HG02970 (cell line): ENCODE results near the gene ENAH.

Experiments used
- ATAC-seq: cut with Tn5 transposase; IDR thresholded peaks from one replicate; pipeline ENCODE4 v1.9.1; 2021; ENCODE audit warnings: mild to moderate bottlenecking, moderate library complexity, moderate number of reproducible peaks; ENCODE audit not compliant: unreplicated experiment, low FRiP score

Gene ENAH

DNA sequence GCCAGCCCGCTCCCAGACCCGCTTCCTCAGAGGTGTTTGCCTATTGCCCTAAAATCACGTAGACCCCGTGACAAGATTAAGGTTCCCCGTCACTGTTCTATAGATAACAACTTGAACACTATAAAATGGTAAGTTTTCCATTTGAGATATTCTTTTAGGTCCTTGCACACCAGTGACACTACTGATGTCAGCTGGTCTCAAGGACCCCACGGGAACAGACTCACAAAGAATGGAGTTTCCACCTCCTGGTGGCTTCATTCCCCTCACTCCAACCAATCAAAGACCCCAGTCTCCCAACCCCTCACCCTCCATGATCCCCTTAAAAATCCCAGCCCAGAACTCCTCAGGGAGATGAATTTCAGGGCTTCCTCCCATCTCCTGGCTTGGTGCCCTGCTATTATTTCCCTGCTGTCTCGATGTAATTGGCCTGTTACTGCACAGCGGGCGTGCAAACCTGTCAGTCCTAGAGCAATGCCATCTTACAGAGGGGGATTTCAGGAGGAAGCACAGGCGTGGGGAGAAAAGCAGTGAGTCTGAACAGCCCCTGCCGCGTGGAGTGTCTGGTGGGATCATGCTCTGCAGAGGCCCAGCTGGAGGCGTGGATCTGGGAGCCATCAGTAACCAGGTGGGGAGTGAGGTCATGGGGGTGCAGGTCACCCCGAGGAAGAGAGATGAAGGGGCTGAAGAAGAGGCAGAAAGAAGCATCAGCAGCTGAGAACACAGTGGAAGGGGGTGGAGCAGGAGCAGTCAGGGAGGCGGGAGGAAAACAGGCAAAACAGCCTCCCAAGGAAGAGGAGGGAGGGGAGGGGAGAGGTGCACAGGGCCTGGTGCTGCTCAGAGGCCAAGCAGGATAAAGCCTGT is 190.0 kb downstream of the ENAH start:
- no peak for ATAC-seq

DNA sequence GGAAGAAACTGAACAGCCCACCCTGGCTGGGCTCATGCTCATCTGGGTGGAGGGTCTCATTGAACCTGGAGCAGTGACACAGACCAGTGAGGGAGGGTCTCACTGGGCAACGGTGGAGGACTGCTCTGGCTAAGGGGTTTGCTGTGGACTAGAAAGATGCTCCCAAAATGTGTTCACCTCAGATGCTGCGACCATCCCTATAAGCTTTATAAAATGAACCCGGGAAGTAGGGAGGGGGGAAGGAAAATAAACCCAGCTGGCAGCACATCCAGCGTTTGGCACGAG is 190.6 kb downstream of the ENAH start:
- ATAC-seq, result no peak

DNA sequence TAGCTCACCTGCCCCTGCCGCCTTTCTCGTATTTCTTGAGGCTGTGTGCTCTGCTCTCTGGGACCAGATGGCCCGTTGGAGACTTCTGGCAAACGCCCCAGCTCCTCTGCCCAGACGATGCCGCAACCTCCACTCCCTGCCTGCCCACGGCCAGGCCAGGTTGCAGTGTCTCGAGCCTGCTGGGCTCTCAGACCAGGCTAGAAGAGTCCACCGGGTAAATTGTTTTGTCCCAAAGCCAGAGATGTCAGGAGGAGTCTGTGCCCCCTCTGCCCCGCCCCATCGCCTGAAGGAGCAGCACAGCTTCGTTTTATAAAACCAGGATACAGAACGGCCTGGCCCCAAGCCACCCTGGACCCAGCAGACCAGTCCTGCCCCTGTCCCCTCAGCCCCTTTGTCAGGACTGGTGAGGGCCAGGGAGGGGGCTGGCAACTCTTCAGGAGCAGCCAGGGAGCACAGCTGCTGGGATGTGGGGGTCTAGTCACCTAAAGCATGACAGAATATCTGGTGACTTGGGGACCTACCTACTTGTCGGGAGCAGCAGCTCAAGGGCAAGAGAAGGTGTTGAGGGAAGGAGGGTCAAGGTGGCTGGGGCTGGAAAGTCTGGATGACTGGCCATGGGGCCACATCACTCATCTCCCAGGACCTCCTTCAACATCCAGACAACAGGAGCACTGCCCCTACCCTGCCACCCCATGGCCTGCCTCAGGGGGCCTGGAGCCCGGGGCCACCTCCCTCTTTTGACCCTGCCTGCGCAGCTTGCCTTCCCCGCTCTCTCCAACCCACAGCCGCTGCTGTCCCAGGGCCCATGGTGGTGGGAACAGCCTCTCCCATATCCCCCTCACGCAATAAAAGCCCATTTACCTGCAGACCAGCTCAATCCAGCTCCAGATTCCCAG is 191.1 kb downstream of the ENAH start:
- no peak for ATAC-seq

DNA sequence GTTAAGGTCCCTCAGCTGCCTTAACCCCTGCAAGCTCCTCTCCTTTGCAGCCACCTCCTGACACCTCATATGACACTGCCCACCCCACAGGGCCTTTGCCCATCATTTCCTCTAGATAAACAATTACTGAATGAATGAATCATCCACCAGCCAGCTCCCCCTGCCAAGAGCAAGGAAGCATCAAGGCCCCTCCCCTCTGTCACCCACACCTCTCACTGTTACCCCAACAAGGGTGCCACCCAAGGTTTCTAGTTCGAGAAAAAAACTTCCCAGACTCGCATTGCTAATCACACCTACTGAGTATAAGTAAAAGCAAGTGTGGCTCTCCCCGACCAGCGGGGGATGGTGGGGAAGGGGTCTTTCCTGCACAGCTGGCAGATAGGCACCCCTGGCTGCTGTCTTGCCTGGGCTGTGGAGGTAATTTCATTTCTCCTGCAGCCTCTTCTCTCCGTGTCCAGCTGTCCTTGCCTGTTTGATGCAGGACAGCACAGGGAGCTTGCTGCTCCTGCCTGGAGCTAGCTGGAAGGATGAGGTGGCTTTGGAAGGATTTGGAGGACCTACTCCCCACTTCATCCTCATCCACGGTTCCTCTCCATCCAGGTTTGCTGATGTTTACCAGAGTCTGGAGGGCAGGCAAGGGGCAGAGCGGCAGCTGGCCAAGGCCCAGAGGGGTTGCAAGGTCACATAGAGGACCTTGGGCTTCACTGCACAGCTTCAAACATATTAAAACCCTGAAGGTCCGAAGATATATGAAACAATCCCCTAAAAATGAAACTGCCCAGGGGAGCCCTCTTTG is 192.0 kb downstream of the ENAH start:
- ATAC-seq, result no peak

DNA sequence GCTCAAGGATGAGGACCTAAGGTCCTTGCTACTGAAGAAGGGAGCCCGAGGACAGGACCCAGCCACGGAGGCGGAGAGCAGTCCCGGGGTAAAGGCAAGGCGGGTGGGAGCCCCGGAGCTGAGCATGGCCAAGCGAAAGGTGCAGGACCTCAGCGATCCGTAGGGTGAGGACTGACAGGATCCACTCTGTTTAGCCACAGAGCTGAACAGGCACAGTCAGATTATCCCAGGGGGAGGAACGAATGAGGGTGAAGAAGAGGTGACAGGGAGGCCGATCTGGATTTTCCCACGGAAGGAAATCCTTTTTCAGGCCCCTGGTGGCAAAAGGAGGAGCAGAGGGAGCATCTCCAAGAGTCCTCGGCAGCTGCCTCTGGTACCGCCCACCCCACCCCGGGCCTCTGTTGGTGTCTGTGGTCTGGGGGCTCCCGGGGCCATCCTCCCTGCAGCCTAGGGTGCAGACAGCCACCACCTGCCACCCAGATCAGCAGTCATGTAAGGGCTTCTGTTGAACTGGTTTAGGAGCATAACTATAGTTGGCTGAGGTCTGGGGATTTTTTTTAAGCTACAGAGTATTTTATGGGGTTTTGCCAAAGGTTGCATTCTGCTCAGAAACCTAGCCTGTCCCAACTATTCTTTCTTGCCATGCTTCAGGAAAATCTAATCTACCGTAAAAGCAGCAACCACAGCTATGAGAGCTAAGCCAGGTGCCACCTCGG is 192.7 kb downstream of the ENAH start:
- no peak for ATAC-seq

DNA sequence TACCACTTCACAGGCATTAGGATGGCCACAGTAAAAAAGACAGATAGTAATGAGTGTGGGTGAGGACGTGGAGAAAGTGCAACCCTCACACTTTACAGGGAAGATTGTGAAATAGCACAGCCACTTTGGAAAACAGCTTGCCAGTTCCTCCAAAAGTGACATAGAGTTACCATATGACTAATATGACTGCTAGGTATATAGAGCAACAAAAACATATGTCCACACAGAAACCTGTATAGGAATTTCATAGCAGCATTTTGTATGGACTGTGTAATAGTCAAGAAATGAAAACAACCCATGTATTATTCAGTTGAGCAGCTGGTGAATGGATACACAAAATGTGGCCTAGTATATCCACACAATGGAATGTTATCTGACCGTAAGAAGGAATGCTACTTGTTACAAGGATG is 194.7 kb downstream of the ENAH start:
- no peak for ATAC-seq

DNA sequence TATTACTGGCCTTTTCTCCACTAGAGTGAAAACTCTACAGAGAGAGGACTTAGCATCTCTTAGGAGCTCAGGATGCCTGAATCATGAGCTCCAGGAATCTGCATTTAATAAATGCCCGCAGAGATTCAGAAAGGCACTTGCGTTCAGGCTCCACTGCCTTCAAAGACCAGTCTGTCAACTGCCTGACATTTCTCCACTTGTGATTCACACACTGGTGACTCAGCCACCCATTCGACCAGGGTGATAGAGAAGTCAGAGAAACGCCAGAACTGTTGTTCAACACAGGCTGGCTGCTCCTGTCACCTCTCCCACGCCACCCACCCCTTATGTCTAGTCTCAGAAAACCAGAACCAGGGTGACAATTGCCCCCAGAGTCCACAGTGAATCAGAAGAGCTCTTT is 198.2 kb downstream of the ENAH start:
- no peak for ATAC-seq

DNA sequence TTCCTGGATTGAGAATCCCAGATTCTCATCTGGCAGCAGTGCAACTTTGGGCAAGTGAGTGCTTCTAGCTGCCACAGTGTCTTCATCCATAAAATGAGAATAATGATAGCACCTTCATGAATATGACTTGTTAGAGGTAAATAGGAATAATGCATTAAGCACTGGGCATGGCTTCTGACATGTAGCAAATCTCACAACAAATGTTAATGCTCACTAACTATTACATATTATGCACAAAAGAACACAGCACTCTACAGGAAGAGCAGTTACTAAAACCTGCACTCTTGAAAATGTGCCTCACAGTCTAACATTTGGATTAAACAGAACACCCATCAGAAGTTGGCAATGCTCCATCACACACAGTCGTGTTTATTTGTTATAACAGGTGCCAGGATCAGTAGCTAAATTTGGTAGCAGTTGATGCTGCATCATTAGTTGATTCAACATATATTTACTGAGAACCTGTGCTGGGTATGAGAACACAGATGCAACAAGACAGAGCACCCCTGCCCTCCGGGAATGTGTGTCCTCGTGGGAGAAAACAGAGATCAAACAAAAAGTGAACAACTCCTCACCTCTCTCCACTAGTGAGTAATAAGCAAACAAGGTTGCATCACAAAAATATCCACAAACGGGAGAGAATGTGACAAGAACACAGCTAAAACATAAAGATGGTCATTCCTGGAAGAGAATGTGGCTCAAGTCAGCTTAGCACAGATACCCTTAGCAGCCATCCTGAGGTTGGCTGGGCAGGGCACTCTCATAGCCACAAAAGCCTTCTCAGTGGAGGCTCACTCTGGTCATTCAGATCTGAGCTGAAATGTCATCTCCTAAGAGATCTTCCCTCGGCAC is 198.9 kb downstream of the ENAH start:
- no peak for ATAC-seq

DNA sequence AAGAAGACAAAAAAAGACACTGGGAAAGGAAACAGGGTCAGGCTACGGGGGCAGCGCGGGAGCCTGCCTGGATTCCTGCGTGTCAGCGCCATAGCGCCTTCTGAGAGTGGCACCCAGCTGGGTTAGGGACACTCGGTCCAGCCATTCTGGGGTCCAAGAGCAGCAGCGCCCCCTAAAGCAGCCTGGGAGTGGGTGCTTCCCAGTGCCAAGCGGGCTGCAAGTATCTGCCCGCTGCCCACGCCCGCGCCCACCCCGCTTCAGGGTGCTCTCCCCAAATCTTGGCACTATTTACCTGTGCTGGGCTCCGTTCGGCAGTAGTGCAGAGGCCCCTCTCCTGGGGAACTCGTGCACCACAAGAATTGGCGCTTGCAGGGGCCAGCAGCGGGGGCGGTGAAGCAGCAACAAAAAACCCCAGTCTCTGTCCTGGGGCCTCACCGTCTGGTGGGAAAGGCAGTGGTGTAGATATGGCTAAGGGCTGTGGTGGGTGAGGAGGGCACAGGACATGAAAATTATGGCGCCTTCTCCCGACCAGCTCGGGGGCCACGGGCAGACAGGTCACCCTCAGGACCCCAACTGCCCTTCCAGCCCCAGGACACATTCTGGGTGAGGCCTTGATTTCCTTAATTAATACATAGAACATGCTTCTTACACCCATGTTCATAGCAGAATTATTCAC is 200.9 kb downstream of the ENAH start:
- ATAC-seq, result no peak

DNA sequence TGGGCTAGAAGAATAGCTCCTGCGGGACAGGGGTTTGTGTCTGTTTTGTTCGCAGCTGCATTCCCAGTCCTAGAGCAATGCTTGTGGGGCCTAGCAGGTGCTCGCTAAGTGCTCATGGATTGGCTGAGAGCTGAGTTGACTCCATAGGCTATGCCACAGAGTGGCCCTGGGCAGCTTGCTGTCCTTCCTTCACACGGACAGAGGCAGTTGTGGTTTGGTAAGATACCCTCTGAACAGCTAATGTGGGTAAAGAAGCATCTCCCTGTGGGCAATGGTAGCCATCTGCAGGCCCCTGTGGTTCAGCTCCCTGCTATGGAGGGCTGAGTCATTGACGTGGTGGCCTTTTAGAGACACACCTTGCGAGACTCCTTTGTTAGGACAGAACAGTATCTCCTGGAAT is 201.6 kb downstream of the ENAH start:
- ATAC-seq, result no peak

DNA sequence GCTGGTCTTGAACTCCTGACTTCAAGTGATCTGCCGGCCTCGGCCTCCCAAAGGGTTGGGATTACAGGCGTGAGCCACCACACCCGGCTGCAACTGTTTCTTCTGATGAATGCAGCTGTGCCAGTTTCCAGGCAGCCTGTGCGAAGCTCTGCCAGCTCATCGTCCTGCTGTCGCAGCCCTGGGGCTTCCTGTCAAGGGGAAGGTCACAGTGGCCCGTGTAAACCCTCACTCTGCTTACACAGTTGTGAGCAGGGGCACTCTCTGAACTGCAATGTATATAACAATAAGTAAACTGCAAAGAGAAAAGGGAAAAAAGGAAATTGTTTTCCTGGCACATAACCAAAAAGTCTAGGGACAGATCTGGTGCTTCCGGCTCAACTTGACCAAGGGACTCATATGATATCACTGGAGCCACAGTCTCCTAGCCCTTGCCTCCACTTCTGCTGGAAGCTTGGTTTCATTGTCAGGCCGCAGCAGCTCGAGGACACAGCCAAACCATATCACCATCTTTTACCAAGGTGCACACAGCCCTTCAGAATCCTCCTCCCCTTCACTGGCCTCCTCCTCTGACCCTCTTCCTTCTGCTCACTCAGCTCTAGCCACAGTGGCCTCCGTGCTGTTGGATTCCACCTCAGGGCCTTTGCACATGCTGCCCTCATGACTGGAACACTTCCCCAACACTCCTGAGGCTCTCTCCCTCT is 202.3 kb downstream of the ENAH start:
- ATAC-seq, result no peak

DNA sequence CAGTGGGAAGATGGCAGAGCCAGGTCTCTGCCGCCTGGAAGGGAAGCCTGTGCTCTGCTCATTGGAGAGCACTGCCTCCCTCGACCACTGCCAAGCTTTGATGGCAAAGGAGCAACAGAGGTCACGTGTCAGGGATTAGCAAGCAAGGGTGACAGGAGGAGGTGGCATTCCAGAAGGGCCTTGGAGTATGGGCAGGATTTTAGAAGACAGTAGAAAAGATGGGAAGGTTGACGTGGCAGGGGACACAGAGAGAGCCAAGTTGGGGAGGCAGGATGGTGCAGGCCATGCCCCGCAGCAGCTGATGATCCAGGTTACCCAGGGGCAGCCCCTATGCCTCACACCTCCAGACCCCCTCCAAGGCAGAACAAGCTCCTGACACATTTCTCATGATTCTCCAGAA is 203.1 kb downstream of the ENAH start:
- no peak for ATAC-seq

DNA sequence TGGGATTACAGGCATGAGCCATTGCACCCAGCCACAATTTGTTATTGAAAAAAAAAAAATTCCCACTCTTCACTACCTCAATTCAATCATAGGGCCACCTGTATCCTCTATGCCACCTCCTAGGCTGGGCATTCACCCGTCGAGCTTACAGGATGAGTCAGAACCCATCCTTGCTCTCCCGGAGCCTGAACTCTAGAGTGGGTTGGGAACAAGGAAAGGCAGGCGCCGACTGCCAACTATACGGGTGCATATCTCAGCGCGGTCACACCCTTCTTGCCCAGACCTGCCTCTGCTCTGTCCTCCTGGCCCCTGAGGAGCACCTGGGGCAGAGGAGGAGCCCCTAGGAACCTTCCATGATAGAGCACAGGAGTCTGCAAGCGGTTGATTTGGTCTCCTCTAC is 203.7 kb downstream of the ENAH start:
- no peak for ATAC-seq

DNA sequence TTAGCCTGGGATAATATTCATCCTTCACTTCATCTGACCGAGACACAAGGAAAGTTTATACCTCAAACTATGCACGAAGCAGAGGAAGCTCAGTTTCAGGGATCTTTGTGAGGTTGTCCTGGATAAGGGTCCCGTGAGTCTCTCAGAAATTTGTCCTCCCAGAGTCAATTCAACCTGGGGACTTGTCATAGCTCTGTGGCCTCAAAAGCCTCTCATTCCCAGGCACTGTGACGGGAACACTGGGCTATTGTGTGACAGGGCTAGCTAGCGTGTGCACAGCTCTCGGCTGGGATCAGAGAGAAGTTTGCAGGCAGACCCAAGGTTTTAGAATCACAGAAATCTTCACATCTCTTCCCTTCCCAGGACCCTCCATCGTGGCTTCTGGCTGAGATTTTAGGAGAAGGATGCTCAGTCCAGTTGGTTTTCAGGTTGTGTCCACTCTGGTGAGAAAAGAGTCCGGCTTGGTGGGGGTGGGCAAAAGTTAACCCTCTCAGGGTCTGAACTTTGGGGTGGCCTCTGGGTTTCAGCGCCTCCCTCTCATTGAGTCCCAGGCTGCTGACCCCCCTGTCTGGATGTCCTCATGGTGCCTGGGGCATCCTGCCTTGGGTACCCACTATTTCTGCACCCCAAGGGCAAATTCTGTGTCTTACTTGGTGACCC is 204.6 kb downstream of the ENAH start:
- ATAC-seq, result no peak

DNA sequence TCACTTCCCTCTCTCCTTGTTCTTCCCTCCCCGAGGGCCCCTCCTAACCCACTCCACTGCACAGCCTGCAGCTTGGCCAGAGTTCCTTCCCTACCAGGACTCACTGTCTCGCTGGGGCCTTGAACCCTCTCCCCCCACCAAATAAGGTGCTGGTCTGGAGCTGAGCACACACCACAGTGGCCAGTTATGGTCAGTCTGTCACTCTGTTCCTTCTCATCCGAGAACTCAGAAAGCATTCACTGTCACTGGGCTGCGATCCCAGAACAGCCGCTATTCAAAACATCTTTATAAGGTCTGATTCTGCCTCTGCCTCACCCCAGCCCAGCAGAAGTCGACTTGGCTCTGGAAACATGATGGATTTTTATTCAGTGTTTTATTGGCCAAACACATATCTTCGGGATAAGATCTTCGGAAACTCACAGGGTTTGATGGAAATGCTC is 205.3 kb downstream of the ENAH start:
- no peak for ATAC-seq

DNA sequence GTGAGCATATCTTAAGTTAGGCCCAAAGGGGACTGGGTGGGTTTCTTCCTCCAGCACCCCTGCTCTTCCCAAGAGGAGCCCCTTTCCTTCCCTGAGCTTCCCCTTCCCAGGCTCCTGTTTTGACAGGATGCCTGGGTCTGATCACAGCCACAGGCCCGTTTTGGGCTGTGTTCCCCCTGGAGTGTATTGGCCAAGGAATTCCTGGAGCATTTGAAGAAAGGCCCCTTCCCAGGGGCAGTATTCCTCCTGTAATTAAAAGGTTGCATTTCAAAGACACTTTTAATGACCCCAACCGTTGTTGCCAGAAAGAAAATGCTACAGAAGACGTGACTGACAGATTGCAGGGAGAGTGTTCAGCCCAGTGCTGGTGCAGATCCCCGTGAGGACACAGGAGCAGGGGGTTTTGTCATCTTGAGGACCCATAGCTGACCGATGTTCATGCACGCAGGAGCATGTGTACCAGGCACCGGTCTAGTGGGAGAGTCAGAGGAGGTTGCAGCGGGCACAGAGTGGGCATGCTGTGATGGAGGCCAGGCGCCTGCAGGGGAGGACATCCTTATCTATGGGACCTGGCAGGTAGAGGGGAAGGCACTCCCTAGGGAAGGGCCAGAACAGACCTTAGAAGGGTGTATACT is 205.8 kb downstream of the ENAH start:
- ATAC-seq, result no peak

DNA sequence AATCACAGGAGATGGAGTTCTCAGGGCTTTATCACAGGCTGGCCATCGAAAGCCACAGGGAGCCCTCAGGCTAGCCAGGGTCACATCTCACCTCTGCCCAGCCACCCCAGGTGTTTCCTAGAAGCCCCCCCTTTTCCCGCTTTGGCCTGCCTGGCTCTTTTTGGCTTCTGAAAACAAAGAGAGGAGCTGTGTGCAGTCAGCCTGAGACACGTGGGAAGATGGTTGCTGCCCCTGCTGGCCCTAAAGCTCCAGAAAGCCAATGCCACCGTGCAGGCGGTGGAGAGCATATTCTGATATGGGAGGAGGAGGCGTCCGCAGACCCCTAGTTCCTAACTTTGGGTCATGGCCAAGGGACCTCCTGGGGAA is 206.3 kb downstream of the ENAH start:
- ATAC-seq, result no peak
